H1 (cell line): ENCODE measurements around the gene CCNJ. TPM values are rescaled to one million over a fixed set of nuclear protein-coding genes. Genes with fewer than 3 reads are reported as not detected.

Experiments
- ASH2L ChIP-seq: fragments of 200-600, 300-600 bp; sonication (generic); IDR thresholded peaks from one replicate; pipeline ENCODE4 v1.7.1; 2017; ENCODE audit warnings: low read length
- ATF2 ChIP-seq: IDR thresholded peaks from 2 replicates; pipeline ENCODE4 v1.6.1; 2012; ENCODE audit warnings: low read length, inconsistent platforms
- CEBPB ChIP-seq: IDR thresholded peaks from 2 replicates; pipeline ENCODE4 v1.6.1; 2012; ENCODE audit warnings: low read depth, low read length
- EZH2 ChIP-seq: fragments of 200-600 bp; sonication (generic); IDR thresholded peaks from 2 replicates; pipeline ENCODE4 v1.7.1; 2012; ENCODE audit warnings: low read depth, mild to moderate bottlenecking, moderate library complexity, low read length, inconsistent platforms; ENCODE audit not compliant: severe bottlenecking
- KDM4A ChIP-seq: IDR thresholded peaks from one replicate; pipeline ENCODE4 v1.7.1; 2012; ENCODE audit warnings: low read depth, mild to moderate bottlenecking, moderate library complexity, low read length, inconsistent platforms; ENCODE audit not compliant: severe bottlenecking
- TAF7 ChIP-seq: optimal IDR thresholded peaks from 2 replicates; pipeline ENCODE3; 2011; ENCODE audit warnings: low read depth, mild to moderate bottlenecking, inconsistent platforms, low read length, moderate library complexity, borderline replicate concordance
- polyA plus RNA-seq, 7 experiments: library from polyadenylated mRNA; depleted of rRNA in 3 of 7; stranded (reverse) in 5 of 7; unstranded in 2 of 7; fragments of >200 nt in 5 of 7; fragments of 200-250 nt in 2 of 7; gene quantifications; 1 replicate in 5 of 7; 2 replicates in 1 of 7; 4 replicates in 1 of 7; pipeline versions ENCODE4 v1.2.1 to v1.2.3, GENCODE V29; 2011 to 2013; ENCODE audit warnings: missing spikeins in 2 of 7, mixed read lengths in 2 of 7
- total RNA-seq: library from RNA; stranded (reverse); fragmentation: NEBNext Ultra II Directional; extraction: Animal tissue kit (Norgen Biotek cat#: 25700); gene quantifications from 2 replicates; pipeline ENCODE4 v1.2.1, GENCODE V29; 2021
- TF ChIP-seq, protein P1 (sequence below): IDR thresholded peaks from 2 replicates; pipeline ENCODE4 v1.6.1; 2011; ENCODE audit warnings: low read depth, mild to moderate bottlenecking, low read length; ENCODE audit not compliant: insufficient read depth

Gene CCNJ
- total and polyA plus RNA-seq, 2 of the 8 experiments (the other 6 are each of a cell fraction or from before 2014, with no cell fraction given): 31.4 to 34.7 TPM

- TF ChIP-seq, protein P1, sequence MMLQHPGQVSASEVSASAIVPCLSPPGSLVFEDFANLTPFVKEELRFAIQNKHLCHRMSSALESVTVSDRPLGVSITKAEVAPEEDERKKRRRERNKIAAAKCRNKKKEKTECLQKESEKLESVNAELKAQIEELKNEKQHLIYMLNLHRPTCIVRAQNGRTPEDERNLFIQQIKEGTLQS: no peak
- TF ChIP-seq EZH2: no peak
- no peak for TF ChIP-seq CEBPB
- TF ChIP-seq ATF2: no peak
- TF ChIP-seq ASH2L: no peak
- no peak for TF ChIP-seq TAF7
- TF ChIP-seq KDM4A: no peak
These were observed 45.1 kb upstream of the CCNJ start (continued) for GRCh38 chr10:95998255-95998784.
